ENCODE results near the gene GRIA3.

GRCh38 chrX:123223859-123224258 is 39.8 kb downstream of the GRIA3 start:
- TF ChIP-seq CTCF (IDR thresholded peaks at IDR 0.05): no peak
- TF ChIP-seq ZFX (IDR thresholded peaks at IDR 0.05; ENCODE audit: borderline replicate concordance): no peak
